GM12878 (cell line): ENCODE results near the gene LIN7B. TPM values are rescaled to one million over a fixed set of nuclear protein-coding genes. Genes with fewer than 3 reads are reported as not detected.

Source experiments
- BACH1 ChIP-seq: fragments of 450-650 bp; IDR thresholded peaks from 2 replicates; pipeline ENCODE4 v1.6.1; 2017; ENCODE audit warnings: mild to moderate bottlenecking, borderline replicate concordance
- BRCA1 ChIP-seq: IDR thresholded peaks from 2 replicates; pipeline ENCODE4 v1.6.1; 2011; ENCODE audit warnings: low read depth, low read length, improper control_type of control experiment
- CBFB ChIP-seq: IDR thresholded peaks from 2 replicates; pipeline ENCODE4 v1.6.1; 2016; ENCODE audit warnings: antibody characterized with exemption, low read depth
- CHD4 ChIP-seq: fragments of 200-600 bp; sonication (generic); IDR thresholded peaks from 2 replicates; pipeline ENCODE4 v1.6.1; 2016; ENCODE audit warnings: mild to moderate bottlenecking
- CTCF ChIP-seq, 3 experiments: IDR thresholded peaks in 2 of 3; conservative IDR thresholded peaks in 1 of 3; 2 replicates each; pipeline ENCODE4 v1.5.1; 2011; ENCODE audit warnings: low read depth in 3 of 3, low read length in 3 of 3, mild to moderate bottlenecking in 3 of 3, control low read depth in 2 of 3, moderate library complexity in 2 of 3, inconsistent platforms in 1 of 3, mixed read lengths in 1 of 3; ENCODE audit not compliant: control insufficient read depth in 2 of 3, insufficient read depth in 1 of 3; ENCODE audit errors: extremely low read depth in 1 of 3
- E2F4 ChIP-seq: IDR thresholded peaks from 2 replicates; pipeline ENCODE4 v1.6.1; 2012; ENCODE audit warnings: low read depth, low read length, improper control_type of control experiment
- EED ChIP-seq: sonication (generic); IDR thresholded peaks from 2 replicates; pipeline ENCODE4 v1.6.1; 2016; ENCODE audit warnings: antibody characterized with exemption, low read depth
- JUNB ChIP-seq: IDR thresholded peaks from 2 replicates; pipeline ENCODE4 v1.6.1; 2016; ENCODE audit warnings: antibody characterized with exemption, mild to moderate bottlenecking
- KDM1A ChIP-seq: fragments of 200-600 bp; sonication (generic); IDR thresholded peaks from 2 replicates; pipeline ENCODE4 v1.6.1; 2016; ENCODE audit warnings: borderline replicate concordance
- MAX ChIP-seq: IDR thresholded peaks from 2 replicates; pipeline ENCODE4 v1.6.1; 2012; ENCODE audit warnings: low read depth, low read length, improper control_type of control experiment
- MTA3 ChIP-seq: IDR thresholded peaks from 2 replicates; pipeline ENCODE4 v1.6.1; 2012; ENCODE audit warnings: low read length, inconsistent platforms, borderline replicate concordance
- PBX3 ChIP-seq: IDR thresholded peaks from 2 replicates; pipeline ENCODE4 v1.6.1; 2011; ENCODE audit warnings: mild to moderate bottlenecking, low read depth, low read length, moderate library complexity; ENCODE audit not compliant: insufficient replicate concordance
- SKIL ChIP-seq: fragments of 450-650 bp; IDR thresholded peaks from 2 replicates; pipeline ENCODE4 v1.6.1; 2017; ENCODE audit warnings: mild to moderate bottlenecking, low read depth, inconsistent platforms; ENCODE audit not compliant: poor library complexity, severe bottlenecking
- SRF ChIP-seq, 2 experiments: IDR thresholded peaks; 2 replicates each; pipeline ENCODE4 v1.6.1; 2011; ENCODE audit warnings: low read depth in 2 of 2, low read length in 2 of 2, mild to moderate bottlenecking in 1 of 2, moderate library complexity in 1 of 2
- TAF1 ChIP-seq: IDR thresholded peaks from 2 replicates; pipeline ENCODE4 v1.6.1; 2011; ENCODE audit warnings: mild to moderate bottlenecking, low read depth, low read length, borderline replicate concordance
- TCF3 ChIP-seq: IDR thresholded peaks from 2 replicates; pipeline ENCODE4 v1.6.1; 2012; ENCODE audit warnings: low read depth, mild to moderate bottlenecking, low read length, borderline replicate concordance; ENCODE audit not compliant: insufficient read depth
- USF1 ChIP-seq: IDR thresholded peaks from 2 replicates; pipeline ENCODE4 v1.6.1; 2011; ENCODE audit warnings: borderline replicate concordance, low read depth, mild to moderate bottlenecking, moderate library complexity, mixed read lengths, low read length; ENCODE audit not compliant: insufficient read depth; ENCODE audit errors: extremely low read length
- YBX1 ChIP-seq: fragments of 450-650 bp; IDR thresholded peaks from 2 replicates; pipeline ENCODE4 v1.6.1; 2016; ENCODE audit warnings: antibody characterized with exemption
- ZNF622 ChIP-seq: fragments of 450-650 bp; IDR thresholded peaks from 2 replicates; pipeline ENCODE4 v1.6.1; 2017; ENCODE audit warnings: mild to moderate bottlenecking, inconsistent platforms
- polyA plus RNA-seq, 11 experiments: library from polyadenylated mRNA; depleted of rRNA in 4 of 11; unstranded in 6 of 11; stranded (reverse) in 5 of 11; fragments of >200 nt; fragmentation: Nextera tagmentation in 4 of 11; fragmentation: Illumina TruSeq in 1 of 11; extraction: Ambion mirVana in 4 of 11; extraction: Trizol in 1 of 11; gene quantifications; 1 replicate in 1 of 11; 2 replicates in 10 of 11; pipeline versions ENCODE4 v1.2.1 to v1.2.3, GENCODE V29; 2011 to 2016; ENCODE audit warnings: inconsistent platforms in 2 of 11, missing spikeins in 2 of 11, low read depth in 1 of 11
- total RNA-seq, 4 experiments: library from RNA; depleted of rRNA in 3 of 4; stranded (reverse); fragments of >200 nt in 3 of 4; fragmentation: Illumina TruSeq in 1 of 4; extraction: Trizol in 1 of 4; gene quantifications; 2 replicates each; pipeline versions ENCODE4 v1.2.1 to v1.2.3, GENCODE V29; 2013 to 2021

The LIN7B gene
- total and polyA plus RNA-seq, 10 of the 15 experiments (the other 5 are each of a cell fraction or from before 2014, with no cell fraction given) = 0.15 to 3.5 (median 1.6) TPM; not detected in 2

GRCh38 chr19:49085020-49085867 lies 28.9 kb upstream of the LIN7B start, which contains the start of gene SNRNP70 (continued):
- TF ChIP-seq TAF1 (peak; percentile 95), CTCF (IDR thresholded peaks at IDR 0.05 in 2 of 3, conservative IDR thresholded peaks at IDR 0.05 in 1 of 3; ENCODE audit: control insufficient read depth in 2 of 3, extremely low read depth in 1 of 3, insufficient read depth in 1 of 3, low read depth in 3 of 3, low read length in 3 of 3) (no peak), TCF3 (0 out of 2 replicates have a peak, but pooled peaks have one; percentile 60), BACH1 (peak; percentile 84), CBFB (peak; percentile 82), SKIL (no peak), JUNB (no peak), PBX3 (peak; percentile 78), SRF (IDR thresholded peaks at IDR 0.05; ENCODE audit: low read depth in 2 of 2, low read length in 2 of 2) (no peak), USF1 (no peak), ZNF622 (no peak), CHD4 (no peak), KDM1A (no peak), MTA3 (no peak), E2F4 (peak; percentile 58), EED (peak; percentile 18; the same call in 1 of the 2 replicates), MAX (peak; percentile 57; the same call in 1 of the 2 replicates), YBX1 (no peak), BRCA1 (peak; percentile 74)
